Measurements from ENCODE around the gene IFNGR2.
"Not testable (repeated sequence)": the region's sequence is repeated elsewhere in the genome, so short reads cannot be mapped to it uniquely, and the experiment has no call there.

Gene IFNGR2, protein sequence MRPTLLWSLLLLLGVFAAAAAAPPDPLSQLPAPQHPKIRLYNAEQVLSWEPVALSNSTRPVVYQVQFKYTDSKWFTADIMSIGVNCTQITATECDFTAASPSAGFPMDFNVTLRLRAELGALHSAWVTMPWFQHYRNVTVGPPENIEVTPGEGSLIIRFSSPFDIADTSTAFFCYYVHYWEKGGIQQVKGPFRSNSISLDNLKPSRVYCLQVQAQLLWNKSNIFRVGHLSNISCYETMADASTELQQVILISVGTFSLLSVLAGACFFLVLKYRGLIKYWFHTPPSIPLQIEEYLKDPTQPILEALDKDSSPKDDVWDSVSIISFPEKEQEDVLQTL

DNA sequence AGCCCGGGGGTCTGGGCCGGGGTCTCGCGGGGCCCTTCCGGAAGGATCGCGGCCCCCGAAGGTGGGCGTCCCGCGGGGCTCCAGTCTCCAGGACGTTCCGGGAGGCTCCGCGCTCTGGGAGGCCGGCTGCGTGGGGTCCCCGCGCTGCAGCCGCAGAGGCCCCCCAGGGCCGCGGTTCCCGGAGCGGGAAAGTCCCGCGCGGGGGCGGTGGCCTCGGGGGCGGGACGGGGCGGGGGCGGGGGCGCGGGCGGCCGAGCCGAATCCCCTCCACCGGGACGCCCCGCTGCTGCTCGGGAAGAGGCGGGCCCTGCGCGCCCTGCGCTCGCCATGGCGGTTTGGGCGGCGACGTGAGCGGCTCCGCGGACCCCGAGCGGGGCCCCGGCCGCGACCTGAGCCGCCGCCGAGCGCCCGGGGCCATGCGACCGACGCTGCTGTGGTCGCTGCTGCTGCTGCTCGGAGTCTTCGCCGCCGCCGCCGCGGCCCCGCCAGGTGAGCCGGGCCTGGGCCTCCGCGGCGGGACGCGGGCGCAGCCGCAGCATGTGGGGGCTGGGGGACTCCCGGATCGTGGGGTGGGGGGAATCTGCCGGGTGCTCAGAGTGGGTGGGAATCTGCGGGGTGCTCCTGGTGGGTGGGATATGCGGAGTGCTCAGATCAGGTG is at the start of gene IFNGR2:
Gene IFNGR2, plus strand, starts transcription at position 286 of the 658 bp plus-strand sequence. Its CDS starts 131 bp downstream, at position 417.
- peak; percentile 33 to 68 (median 66) for DNase-seq

- no peak for DNase-seq
These were observed 47.9 kb upstream of the IFNGR2 start for GRCh38 chr21:33355355-33355754.

DNA sequence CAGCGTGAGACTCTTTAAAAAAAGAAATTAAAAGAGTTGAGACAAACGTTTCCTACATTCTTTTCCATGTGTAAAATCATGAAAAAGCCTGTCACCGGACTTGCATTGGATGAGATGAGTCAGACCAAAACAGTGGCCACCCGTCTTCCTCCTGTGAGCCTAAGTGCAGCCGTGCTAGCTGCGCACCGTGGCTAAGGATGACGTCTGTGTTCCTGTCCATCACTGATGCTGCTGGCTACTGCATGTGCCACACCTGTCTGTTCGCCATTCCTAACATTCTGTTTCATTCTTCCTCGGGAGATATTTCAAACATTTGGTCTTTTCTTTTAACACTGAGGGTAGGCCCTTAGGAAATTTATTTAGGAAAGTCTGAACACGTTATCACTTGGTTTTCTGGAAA is 47.2 kb upstream of the IFNGR2 start:
- DNase-seq = no peak

DNA sequence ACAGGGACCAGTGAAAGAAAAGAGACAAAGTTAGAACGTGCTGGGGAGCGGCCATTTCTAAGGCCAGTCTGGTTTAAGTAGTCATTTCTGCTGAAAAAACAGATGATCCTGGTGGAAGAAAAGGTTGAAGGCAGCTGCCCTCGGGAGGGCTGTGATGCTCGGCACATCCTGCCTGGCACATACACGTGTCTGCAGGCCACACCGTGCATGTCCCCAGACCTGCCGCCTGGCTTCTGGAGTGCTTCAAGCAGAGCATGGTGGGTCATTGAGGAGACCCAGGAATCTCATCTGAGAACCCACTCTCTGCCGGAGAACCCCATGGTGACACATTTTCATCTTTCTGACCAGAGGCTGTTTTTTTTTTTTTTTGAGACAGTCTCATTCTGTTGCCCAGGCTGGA is 46.0 kb upstream of the IFNGR2 start:
- DNase-seq = no peak

DNA sequence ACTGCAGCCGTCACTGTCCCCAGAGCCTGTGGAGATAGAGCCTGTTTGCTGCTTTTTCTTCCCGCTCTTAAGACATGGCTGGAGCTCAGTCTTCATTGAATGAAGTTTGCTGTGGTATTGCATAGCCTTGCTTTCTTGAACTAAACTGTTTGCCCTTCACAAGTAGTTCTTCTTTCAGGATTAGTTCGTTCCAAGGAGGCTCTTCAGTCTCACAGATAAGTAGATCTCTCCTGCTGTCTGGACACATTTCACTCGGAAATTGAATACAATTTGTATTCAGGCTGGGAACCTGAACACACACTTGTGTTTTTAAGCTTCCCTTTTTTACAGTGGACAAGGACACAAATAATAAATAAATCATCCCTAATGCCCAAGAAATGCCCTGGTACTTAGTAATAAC is 43.8 kb upstream of the IFNGR2 start:
- DNase-seq = no peak

GRCh38 chr21:33360281-33360680 is 42.9 kb upstream of the IFNGR2 start:
- DNase-seq = no peak

DNA sequence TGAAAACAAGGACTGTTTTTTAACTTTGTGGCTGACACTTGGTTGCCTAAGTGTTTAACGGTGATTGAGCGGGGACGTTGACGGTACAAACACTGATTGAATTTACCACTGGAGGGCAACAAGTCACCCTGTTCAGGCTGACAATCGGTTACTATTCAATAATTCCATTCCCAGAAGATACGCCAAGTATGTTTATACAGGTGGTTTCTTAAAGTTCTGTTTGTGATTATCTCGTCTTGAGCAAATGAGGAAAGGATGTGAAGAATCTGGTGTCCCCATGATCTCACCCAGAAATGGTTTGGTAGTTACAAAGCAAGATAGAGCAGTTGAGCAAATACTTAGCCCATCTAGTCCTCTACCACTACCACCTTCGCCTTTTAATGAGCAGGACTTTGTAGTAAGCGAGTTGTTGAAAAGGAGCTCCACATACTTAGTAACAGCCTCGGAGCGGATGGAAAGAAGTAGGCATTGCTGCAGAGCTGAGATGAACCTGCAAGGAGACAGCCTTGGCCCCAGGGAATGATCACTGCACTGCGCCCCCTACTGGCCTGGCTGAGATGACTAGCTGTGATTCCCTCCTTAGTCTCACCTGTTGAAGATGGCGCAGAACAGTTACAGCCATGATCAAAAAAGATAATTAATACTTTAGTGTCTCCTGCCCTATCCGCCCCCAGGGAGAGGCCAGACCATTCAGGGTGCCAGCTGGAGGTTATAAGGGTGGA is 42.2 kb upstream of the IFNGR2 start:
- DNase-seq = peak; percentile 81 to 93 (median 86)

- DNase-seq = peak; percentile 79 to 94 (median 92)
These were observed 41.1 kb upstream of the IFNGR2 start for GRCh38 chr21:33362044-33362555.

- not testable (repeated sequence) for DNase-seq
These were observed 39.2 kb upstream of the IFNGR2 start for GRCh38 chr21:33363911-33364609.

GRCh38 chr21:33364830-33365229 is 38.4 kb upstream of the IFNGR2 start:
- no peak for DNase-seq

DNA sequence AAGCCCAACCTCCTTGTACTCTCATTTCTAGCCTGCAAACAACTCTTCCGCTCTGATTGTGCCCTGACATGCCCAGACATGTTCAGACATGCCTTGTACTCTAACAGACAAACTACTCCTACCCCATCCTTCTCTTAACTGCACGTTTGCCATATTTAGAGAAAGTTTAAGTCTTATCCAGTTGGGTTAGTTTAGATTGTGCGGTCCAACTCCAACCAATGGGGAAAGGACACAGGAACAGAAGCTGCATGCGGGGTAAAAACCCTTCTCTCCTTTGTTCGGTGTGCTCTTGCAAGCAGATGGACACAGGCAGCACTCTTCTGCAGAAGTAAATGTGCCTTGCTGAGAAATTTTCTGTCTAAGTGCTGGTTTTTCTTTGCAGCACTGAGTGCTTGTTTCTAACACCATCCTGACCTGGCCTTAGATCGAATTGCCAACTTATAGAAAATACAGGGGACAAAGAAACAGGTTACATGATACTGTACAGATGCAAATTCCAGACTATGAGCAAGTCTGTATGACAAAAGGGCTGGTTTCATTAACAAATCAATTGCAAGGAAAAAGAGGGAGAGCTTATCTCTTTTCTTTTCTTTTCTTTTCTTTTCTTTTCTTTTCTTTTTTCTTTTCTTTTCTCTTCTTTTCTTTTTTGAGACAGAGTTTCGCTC is 35.8 kb upstream of the IFNGR2 start:
- peak in 1 of 3 experiments; percentile 30 for DNase-seq

DNA sequence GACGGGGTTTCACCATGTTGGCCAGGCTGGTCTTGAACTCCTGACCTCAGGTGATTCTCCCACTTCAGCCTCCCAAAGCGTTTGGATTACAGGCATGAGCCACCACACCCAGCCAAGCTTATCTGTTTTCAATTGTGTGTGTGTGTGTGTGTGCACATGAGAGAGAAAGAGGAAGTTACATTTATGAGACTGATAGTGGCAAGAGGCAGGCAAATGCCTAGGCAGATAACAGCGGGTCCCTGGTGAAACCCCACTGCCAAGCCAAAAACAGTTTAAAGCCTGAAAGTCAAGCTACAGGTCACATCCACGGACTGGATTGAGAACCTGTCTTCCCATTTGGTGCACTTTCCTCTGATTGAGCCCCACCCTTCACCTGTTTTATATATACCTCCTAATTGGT is 35.1 kb upstream of the IFNGR2 start:
- DNase-seq = no peak

DNA sequence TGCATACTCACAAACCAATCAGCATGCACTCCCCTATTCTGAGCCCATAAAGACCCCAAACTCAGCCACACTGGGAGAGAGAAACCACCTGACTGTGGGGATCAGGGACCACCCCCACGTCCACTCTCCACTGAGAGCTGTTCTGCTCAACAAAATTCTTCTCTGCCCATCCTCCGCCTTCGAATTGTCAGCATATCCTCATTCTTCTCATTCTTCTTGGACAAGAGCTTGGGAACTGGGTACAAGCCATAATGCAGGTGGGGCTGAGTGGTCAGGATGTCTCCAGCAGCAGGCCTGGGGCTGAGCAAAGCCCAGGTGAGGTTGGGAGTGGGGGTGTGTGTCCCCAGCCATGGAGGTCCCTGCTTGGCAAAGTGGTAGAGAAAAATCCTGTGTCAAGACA is 34.6 kb upstream of the IFNGR2 start:
- DNase-seq = no peak

DNA sequence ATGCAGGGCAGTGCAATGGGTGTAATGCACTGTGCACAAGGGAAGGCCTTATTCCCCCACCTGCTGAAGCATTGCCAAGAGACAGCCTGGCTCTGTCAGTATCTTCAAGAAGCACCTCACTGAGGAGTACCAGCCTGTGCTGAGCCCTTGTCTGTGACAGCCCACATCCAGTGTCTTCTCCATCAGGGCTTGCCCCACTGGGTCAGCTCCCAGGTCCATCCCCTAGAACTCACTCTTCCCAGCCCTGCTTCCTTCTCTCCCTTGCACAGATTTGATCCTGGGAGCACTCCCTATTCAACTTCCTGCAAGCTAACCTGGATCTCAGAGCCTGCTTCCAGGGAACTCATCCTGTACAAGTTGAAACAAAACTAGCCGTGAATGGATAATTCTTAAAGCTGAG is 33.6 kb upstream of the IFNGR2 start:
- DNase-seq = no peak

GRCh38 chr21:33370305-33370704 is 32.9 kb upstream of the IFNGR2 start:
- no peak for DNase-seq

- no peak for DNase-seq
These were observed 31.8 kb upstream of the IFNGR2 start for GRCh38 chr21:33371366-33371765.

DNA sequence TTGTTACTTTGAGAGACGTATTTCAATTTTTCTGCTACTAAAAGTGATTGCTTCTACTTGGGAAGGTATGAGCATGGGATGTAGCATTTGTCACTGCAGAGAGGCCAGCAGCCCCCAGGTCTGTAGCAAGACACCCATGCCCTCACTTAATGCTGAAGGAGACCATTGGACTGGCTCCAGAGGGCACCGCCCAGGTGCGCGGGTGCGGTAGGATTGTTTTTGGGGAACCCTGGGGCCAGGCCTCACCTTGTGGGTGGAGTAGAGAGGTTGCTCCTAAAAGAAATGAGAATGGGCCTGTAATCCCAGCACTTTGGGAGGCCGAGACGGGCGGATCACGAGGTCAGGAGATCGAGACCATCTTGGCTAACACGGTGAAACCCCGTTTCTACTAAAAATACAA is 30.6 kb upstream of the IFNGR2 start:
- no peak for DNase-seq

GRCh38 chr21:33373451-33373850 is 29.8 kb upstream of the IFNGR2 start:
- DNase-seq = no peak

GRCh38 chr21:33374080-33374449 is 29.1 kb upstream of the IFNGR2 start:
- no peak for DNase-seq

- peak in 2 of 3 experiments; percentile 27 to 42 for DNase-seq
These were observed 28.6 kb upstream of the IFNGR2 start for GRCh38 chr21:33374450-33375096.

DNA sequence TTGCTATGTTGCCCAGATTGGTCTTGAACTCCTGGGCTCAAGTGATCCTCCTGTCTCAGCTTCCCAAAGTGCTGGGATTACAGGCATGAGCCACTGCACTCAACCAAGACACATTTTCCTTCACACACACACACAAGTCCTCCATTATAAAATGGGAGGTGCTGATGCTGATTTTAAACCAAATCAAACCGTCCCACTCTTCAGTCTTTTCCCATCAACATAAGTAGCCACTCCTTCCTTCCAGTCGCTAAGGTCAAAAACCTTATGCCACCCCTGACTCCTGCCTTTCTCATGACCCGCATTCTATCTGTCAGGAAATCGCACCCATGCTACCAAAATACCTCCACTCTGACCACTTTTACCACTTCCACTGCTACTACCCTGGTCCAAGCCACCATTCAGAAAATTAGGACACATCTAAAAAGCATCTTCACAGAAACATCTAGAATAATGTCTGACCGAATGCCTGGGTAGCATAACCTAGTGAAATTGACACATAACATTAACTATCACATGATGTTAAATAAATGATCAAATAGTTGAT is 28.0 kb upstream of the IFNGR2 start:
- no peak for DNase-seq
